Smooth muscle cell (in vitro differentiated cells): ENCODE data around the gene KIF14. TPM values are rescaled to one million over a fixed set of nuclear protein-coding genes. Genes with fewer than 3 reads are reported as not detected.

Experiments used
- DNase-seq: peaks from one replicate; lab custom pipeline; 2025; ENCODE audit not compliant: unreplicated experiment; lab: John Stamatoyannopoulos, UW
- H2AFZ ChIP-seq: fragments of 200-600 bp; sonication (generic); 2 replicates; pipeline ENCODE4 v1.6.0; 2016; ENCODE audit warnings: antibody characterized with exemption, low read depth, mild to moderate bottlenecking
- H3F3A ChIP-seq: fragments of 200-600 bp; sonication (generic); 2 replicates; pipeline ENCODE4 v1.6.0; 2017; ENCODE audit warnings: antibody characterized with exemption, low read depth
- H3K27ac ChIP-seq: fragments of 200-600 bp; sonication (generic); 2 replicates; pipeline ENCODE4 v1.5.1; 2016; ENCODE audit warnings: low read depth, mild to moderate bottlenecking
- H3K27me3 ChIP-seq: fragments of 200-600 bp; sonication (generic); 2 replicates; pipeline ENCODE4 v1.6.1; 2016; ENCODE audit warnings: low read depth, mild to moderate bottlenecking
- H3K36me3 ChIP-seq: fragments of 200-600 bp; sonication (generic); 2 replicates; pipeline ENCODE4 v1.5.1; 2016; ENCODE audit warnings: low read depth
- H3K4me1 ChIP-seq: fragments of 200-600 bp; sonication (generic); 2 replicates; pipeline ENCODE4 v1.5.1; 2016; ENCODE audit warnings: low read depth
- H3K4me2 ChIP-seq: fragments of 200-600 bp; sonication (generic); 2 replicates; pipeline ENCODE4 v1.6.0; 2016; ENCODE audit warnings: mild to moderate bottlenecking
- H3K4me3 ChIP-seq: fragments of 200-600 bp; sonication (generic); 2 replicates; pipeline ENCODE4 v1.5.1; 2016; ENCODE audit warnings: mild to moderate bottlenecking
- H3K79me2 ChIP-seq: fragments of 200-600 bp; sonication (generic); 2 replicates; pipeline ENCODE4 v1.6.0; 2016; ENCODE audit warnings: low read depth, mild to moderate bottlenecking
- H3K9ac ChIP-seq: fragments of 200-600 bp; sonication (generic); 2 replicates; pipeline ENCODE4 v1.6.0; 2016; ENCODE audit warnings: low read depth
- H3K9me3 ChIP-seq: fragments of 200-600 bp; sonication (generic); replicated peaks from 2 replicates; pipeline ENCODE4 v1.5.1; 2016; ENCODE audit warnings: low read depth
- H4K20me1 ChIP-seq: fragments of 200-600 bp; sonication (generic); 2 replicates; pipeline ENCODE4 v1.6.0; 2016; ENCODE audit warnings: low read depth
- CTCF ChIP-seq: fragments of 200-600 bp; sonication (generic); IDR thresholded peaks from 2 replicates; pipeline ENCODE4 v1.5.1; 2017; ENCODE audit warnings: borderline replicate concordance, mild to moderate bottlenecking, antibody characterized with exemption; ENCODE audit not compliant: insufficient read depth, poor library complexity, severe bottlenecking
- WGBS: methylation state at CpG from one replicate; pipeline ENCODE4 v1.1.7; 2016; ENCODE audit warnings: low lambda C conversion rate; 5-methylcytosine and 5-hydroxymethylcytosine counted together
- polyA plus RNA-seq: library from polyadenylated mRNA; unstranded; fragments of >200 nt; fragmentation: Nextera tagmentation; extraction: Ambion mirVana; gene quantifications from 2 replicates; pipeline ENCODE4 v1.2.1, GENCODE V29; 2016
- total RNA-seq: library from RNA; depleted of rRNA; stranded (reverse); fragments of >200 nt; gene quantifications from 2 replicates; pipeline ENCODE4 v1.2.3, GENCODE V29; 2014

Gene KIF14
- total and polyA plus RNA-seq, 2 experiments from 2014 or later = 0.93 to 1.3 TPM

GRCh38 chr1:200640963-200641401, 20.4 kb upstream of the KIF14 start:
- Histone ChIP-seq H3F3A (peaks cover 3% of the 10 kb centered on the region), H3K4me3 (no peak overlapping the region), H2AFZ (no peak overlapping the region), H3K27me3 (no peaks in the 10 kb centered on the region), H4K20me1 (no peaks in the 10 kb centered on the region), H3K79me2 (no peaks in the 10 kb centered on the region), H3K9me3 (no peaks in the 10 kb centered on the region), H3K36me3 (no peaks in the 10 kb centered on the region), H3K4me2 (no peak overlapping the region), H3K9ac (peak overlapping the region; percentile 5), H3K4me1 (no peaks in the 10 kb centered on the region), H3K27ac (peak overlapping the region; percentile 79)
- 92% methylated on average over 5 of the region's 5 CpGs for WGBS
- no peak for TF ChIP-seq CTCF
- DNase-seq = no peak

- no peaks in the 10 kb centered on the region for H3K36me3 ChIP-seq
- H3K4me2 ChIP-seq = peak overlapping the region; percentile 41
- no peaks in the 10 kb centered on the region for H4K20me1 ChIP-seq
- no peaks in the 10 kb centered on the region for H3K9me3 ChIP-seq
- no peaks in the 10 kb centered on the region for H3K4me1 ChIP-seq
- H3K9ac ChIP-seq = peak overlapping the region; percentile 5
- H3K27me3 ChIP-seq = no peaks in the 10 kb centered on the region
- H3F3A ChIP-seq = peaks cover 3% of the 10 kb centered on the region
- H2AFZ ChIP-seq = peak overlapping the region; percentile 13
- no peak for TF ChIP-seq CTCF
- H3K79me2 ChIP-seq = no peaks in the 10 kb centered on the region
- no peak for DNase-seq
- no peak overlapping the region for H3K4me3 ChIP-seq
- H3K27ac ChIP-seq = peak overlapping the region; percentile 79
- 91% methylated on average over 4 of the region's 4 CpGs for WGBS
Measured at GRCh38 chr1:200640373-200640962, 19.9 kb upstream of the KIF14 start.

- Histone ChIP-seq H3F3A (peaks cover 3% of the 10 kb centered on the region), H3K27ac (no peak overlapping the region), H2AFZ (peak overlapping the region; percentile 33), H3K4me1 (no peaks in the 10 kb centered on the region), H3K36me3 (no peaks in the 10 kb centered on the region), H3K79me2 (no peaks in the 10 kb centered on the region), H3K9me3 (no peaks in the 10 kb centered on the region), H3K4me3 (no peak overlapping the region), H3K9ac (no peak overlapping the region), H3K27me3 (no peaks in the 10 kb centered on the region), H4K20me1 (no peaks in the 10 kb centered on the region), H3K4me2 (no peak overlapping the region)
- DNase-seq = no peak
- WGBS = 83% methylated on average over 7 of the region's 7 CpGs
- no peak for TF ChIP-seq CTCF
Measured at GRCh38 chr1:200638073-200638472, 17.5 kb upstream of the KIF14 start.

- Histone ChIP-seq H3K27me3 (no peaks in the 10 kb centered on the region), H3K4me3 (no peak overlapping the region), H3K9ac (no peak overlapping the region), H3K36me3 (no peaks in the 10 kb centered on the region), H3K79me2 (no peaks in the 10 kb centered on the region), H3K27ac (no peak overlapping the region), H3K4me1 (no peaks in the 10 kb centered on the region), H3K9me3 (no peaks in the 10 kb centered on the region), H2AFZ (no peak overlapping the region), H4K20me1 (no peaks in the 10 kb centered on the region), H3K4me2 (no peak overlapping the region), H3F3A (peaks cover 3% of the 10 kb centered on the region)
- no peak for DNase-seq
- 97% methylated on average over 2 of the region's 2 CpGs for WGBS
- TF ChIP-seq CTCF = no peak
Measured at GRCh38 chr1:200636681-200637080, 16.1 kb upstream of the KIF14 start.
